HepG2 (cell line): ENCODE measurements around the gene LMOD1. TPM values are rescaled to one million over a fixed set of nuclear protein-coding genes. Genes with fewer than 3 reads are reported as not detected.

Source experiments
- FOXK2 ChIP-seq: fragments of 450-650 bp; IDR thresholded peaks from 2 replicates; pipeline ENCODE4 v1.6.1; 2016
- FOXO1 ChIP-seq: sonication (generic); formaldehyde crosslinking; IDR thresholded peaks from 2 replicates; pipeline ENCODE4 v1.4.0; 2020; ENCODE audit warnings: missing genetic modification reagents
- GLMP ChIP-seq: sonication (generic); formaldehyde crosslinking; IDR thresholded peaks from 2 replicates; pipeline ENCODE4 v1.9.0; 2021; ENCODE audit warnings: missing genetic modification reagents, mild to moderate bottlenecking, borderline replicate concordance
- HES4 ChIP-seq: sonication (generic); formaldehyde crosslinking; IDR thresholded peaks from 2 replicates; pipeline ENCODE4 v1.9.0; 2021; ENCODE audit warnings: mild to moderate bottlenecking, missing genetic modification reagents, borderline replicate concordance
- ISL2 ChIP-seq: sonication (generic); formaldehyde crosslinking; IDR thresholded peaks from 2 replicates; pipeline ENCODE4 v1.5.0; 2020; ENCODE audit warnings: missing genetic modification reagents
- KDM5A ChIP-seq: fragments of 200-600 bp; sonication (generic); IDR thresholded peaks from 2 replicates; pipeline ENCODE4 v1.7.0; 2018; ENCODE audit warnings: antibody characterized with exemption, mild to moderate bottlenecking, low read length, borderline replicate concordance
- MEIS1 ChIP-seq: sonication (generic); formaldehyde crosslinking; IDR thresholded peaks from 2 replicates; pipeline ENCODE4 v1.9.0; 2021; ENCODE audit warnings: mild to moderate bottlenecking, missing genetic modification reagents, moderate library complexity, borderline replicate concordance
- MEIS2 ChIP-seq: sonication (generic); formaldehyde crosslinking; IDR thresholded peaks from 2 replicates; pipeline ENCODE4 v1.9.0; 2021; ENCODE audit warnings: mild to moderate bottlenecking, missing genetic modification reagents
- RXRB ChIP-seq: IDR thresholded peaks from 2 replicates; pipeline ENCODE4 v1.6.1; 2016; ENCODE audit warnings: borderline replicate concordance, missing genetic modification reagents, missing compliant biosample characterization
- SP4 ChIP-seq: sonication (generic); formaldehyde crosslinking; IDR thresholded peaks from 2 replicates; pipeline ENCODE4 v1.8.1; 2023; ENCODE audit warnings: mild to moderate bottlenecking, missing genetic modification reagents
- ZIK1 ChIP-seq: sonication (generic); formaldehyde crosslinking; IDR thresholded peaks from 2 replicates; pipeline ENCODE4 v1.5.0; 2020; ENCODE audit warnings: mild to moderate bottlenecking, low read depth, missing genetic modification reagents, borderline replicate concordance
- ZMYM2 ChIP-seq: sonication (generic); formaldehyde crosslinking; IDR thresholded peaks from 2 replicates; pipeline ENCODE4 v1.8.0; 2022; ENCODE audit warnings: mild to moderate bottlenecking, missing genetic modification reagents
- ZMYM4 ChIP-seq: sonication (generic); formaldehyde crosslinking; IDR thresholded peaks from 2 replicates; pipeline ENCODE4 v1.8.1; 2023; ENCODE audit warnings: mild to moderate bottlenecking, missing genetic modification reagents
- ZNF564 ChIP-seq: sonication (generic); formaldehyde crosslinking; IDR thresholded peaks from 2 replicates; pipeline ENCODE4 v1.8.1; 2023; ENCODE audit warnings: mild to moderate bottlenecking, missing genetic modification reagents
- ZNF614 ChIP-seq: IDR thresholded peaks from 2 replicates; pipeline ENCODE4 v1.6.1; 2018; ENCODE audit warnings: missing biosample characterization, missing genetic modification reagents, inconsistent platforms, borderline replicate concordance
- ZNF776 ChIP-seq: sonication (generic); formaldehyde crosslinking; IDR thresholded peaks from 2 replicates; pipeline ENCODE4 v1.4.0; 2020; ENCODE audit warnings: mild to moderate bottlenecking, missing genetic modification reagents
- ZNF781 ChIP-seq: sonication (generic); formaldehyde crosslinking; IDR thresholded peaks from 2 replicates; pipeline ENCODE4 v1.5.1; 2020; ENCODE audit warnings: borderline replicate concordance, mild to moderate bottlenecking, missing genetic modification reagents; ENCODE audit errors: not compliant biosample characterization
- ZNF878 ChIP-seq: sonication (generic); formaldehyde crosslinking; IDR thresholded peaks from 2 replicates; pipeline ENCODE4 v1.8.1; 2023; ENCODE audit warnings: mild to moderate bottlenecking, missing genetic modification reagents, moderate library complexity
- ZNF879 ChIP-seq: sonication (generic); formaldehyde crosslinking; IDR thresholded peaks from 2 replicates; pipeline ENCODE4 v1.8.1; 2023; ENCODE audit warnings: missing genetic modification reagents
- ZSCAN22 ChIP-seq: sonication (generic); formaldehyde crosslinking; IDR thresholded peaks from 2 replicates; pipeline ENCODE4 v1.4.0; 2020; ENCODE audit warnings: mild to moderate bottlenecking, missing genetic modification reagents
- polyA plus RNA-seq, 8 experiments: library from polyadenylated mRNA; depleted of rRNA in 3 of 8; stranded (reverse) in 7 of 8; unstranded in 1 of 8; fragments of >200 nt; fragmentation: Illumina TruSeq in 4 of 8; extraction: Trizol in 4 of 8; gene quantifications; 2 replicates each; pipeline versions ENCODE4 v1.2.1 to v1.2.3, GENCODE V29; 2011 to 2016; ENCODE audit warnings: low read depth in 4 of 8, missing spikeins in 1 of 8, mixed read lengths in 1 of 8; ENCODE audit not compliant: insufficient read depth in 1 of 8
- total RNA-seq, 5 experiments: library from RNA; depleted of rRNA; stranded (reverse); fragments of >200 nt; fragmentation: Illumina TruSeq; extraction: Trizol; gene quantifications; 2 replicates each; pipeline ENCODE4 v1.2.3, GENCODE V29; 2016; ENCODE audit warnings: low read depth in 1 of 5
- TF ChIP-seq, protein P1 (sequence below): sonication (generic); formaldehyde crosslinking; IDR thresholded peaks from one replicate; pipeline ENCODE4 v1.5.1; 2020; ENCODE audit warnings: mild to moderate bottlenecking, missing genetic modification reagents; ENCODE audit errors: not compliant biosample characterization

LMOD1 gene
- total and polyA plus RNA-seq, 2 of the 13 experiments (the other 11 are each of a cell fraction or from before 2014, with no cell fraction given): not detected

- TF ChIP-seq ZMYM2 (peak; percentile 69; the same call in 1 of the 2 replicates), GLMP (CRISPR knock-in tag) (no peak), ISL2 (CRISPR knock-in tag) (0 out of 2 replicates have a peak, but pooled peaks have one; percentile 52), ZNF781 (CRISPR knock-in tag) (peak; percentile 81), ZIK1 (CRISPR knock-in tag) (no peak; the same call in 1 of the 2 replicates), MEIS1 (peak; percentile 88; the same call in 1 of the 2 replicates), ZSCAN22 (CRISPR knock-in tag) (no peak), MEIS2 (CRISPR knock-in tag) (0 out of 2 replicates have a peak, but pooled peaks have one; percentile 50), ZMYM4 (CRISPR knock-in tag) (peak; percentile 90), RXRB (CRISPR knock-in tag) (peak; percentile 80), ZNF879 (CRISPR knock-in tag) (0 out of 2 replicates have a peak, but pooled peaks have one; percentile 75), ZNF564 (CRISPR knock-in tag) (no peak), ZNF878 (peak; percentile 60; the same call in 1 of the 2 replicates), FOXK2 (no peak), KDM5A (peak; percentile 80), HES4 (CRISPR knock-in tag) (peak; percentile 33; the same call in 1 of the 2 replicates), SP4 (peak; percentile 96), FOXO1 (CRISPR knock-in tag) (peak; percentile 12; the same call in 1 of the 2 replicates), ZNF776 (CRISPR knock-in tag) (0 out of 2 replicates have a peak, but pooled peaks have one; percentile 70), ZNF614 (CRISPR knock-in tag) (no peak)
- TF ChIP-seq, protein P1, sequence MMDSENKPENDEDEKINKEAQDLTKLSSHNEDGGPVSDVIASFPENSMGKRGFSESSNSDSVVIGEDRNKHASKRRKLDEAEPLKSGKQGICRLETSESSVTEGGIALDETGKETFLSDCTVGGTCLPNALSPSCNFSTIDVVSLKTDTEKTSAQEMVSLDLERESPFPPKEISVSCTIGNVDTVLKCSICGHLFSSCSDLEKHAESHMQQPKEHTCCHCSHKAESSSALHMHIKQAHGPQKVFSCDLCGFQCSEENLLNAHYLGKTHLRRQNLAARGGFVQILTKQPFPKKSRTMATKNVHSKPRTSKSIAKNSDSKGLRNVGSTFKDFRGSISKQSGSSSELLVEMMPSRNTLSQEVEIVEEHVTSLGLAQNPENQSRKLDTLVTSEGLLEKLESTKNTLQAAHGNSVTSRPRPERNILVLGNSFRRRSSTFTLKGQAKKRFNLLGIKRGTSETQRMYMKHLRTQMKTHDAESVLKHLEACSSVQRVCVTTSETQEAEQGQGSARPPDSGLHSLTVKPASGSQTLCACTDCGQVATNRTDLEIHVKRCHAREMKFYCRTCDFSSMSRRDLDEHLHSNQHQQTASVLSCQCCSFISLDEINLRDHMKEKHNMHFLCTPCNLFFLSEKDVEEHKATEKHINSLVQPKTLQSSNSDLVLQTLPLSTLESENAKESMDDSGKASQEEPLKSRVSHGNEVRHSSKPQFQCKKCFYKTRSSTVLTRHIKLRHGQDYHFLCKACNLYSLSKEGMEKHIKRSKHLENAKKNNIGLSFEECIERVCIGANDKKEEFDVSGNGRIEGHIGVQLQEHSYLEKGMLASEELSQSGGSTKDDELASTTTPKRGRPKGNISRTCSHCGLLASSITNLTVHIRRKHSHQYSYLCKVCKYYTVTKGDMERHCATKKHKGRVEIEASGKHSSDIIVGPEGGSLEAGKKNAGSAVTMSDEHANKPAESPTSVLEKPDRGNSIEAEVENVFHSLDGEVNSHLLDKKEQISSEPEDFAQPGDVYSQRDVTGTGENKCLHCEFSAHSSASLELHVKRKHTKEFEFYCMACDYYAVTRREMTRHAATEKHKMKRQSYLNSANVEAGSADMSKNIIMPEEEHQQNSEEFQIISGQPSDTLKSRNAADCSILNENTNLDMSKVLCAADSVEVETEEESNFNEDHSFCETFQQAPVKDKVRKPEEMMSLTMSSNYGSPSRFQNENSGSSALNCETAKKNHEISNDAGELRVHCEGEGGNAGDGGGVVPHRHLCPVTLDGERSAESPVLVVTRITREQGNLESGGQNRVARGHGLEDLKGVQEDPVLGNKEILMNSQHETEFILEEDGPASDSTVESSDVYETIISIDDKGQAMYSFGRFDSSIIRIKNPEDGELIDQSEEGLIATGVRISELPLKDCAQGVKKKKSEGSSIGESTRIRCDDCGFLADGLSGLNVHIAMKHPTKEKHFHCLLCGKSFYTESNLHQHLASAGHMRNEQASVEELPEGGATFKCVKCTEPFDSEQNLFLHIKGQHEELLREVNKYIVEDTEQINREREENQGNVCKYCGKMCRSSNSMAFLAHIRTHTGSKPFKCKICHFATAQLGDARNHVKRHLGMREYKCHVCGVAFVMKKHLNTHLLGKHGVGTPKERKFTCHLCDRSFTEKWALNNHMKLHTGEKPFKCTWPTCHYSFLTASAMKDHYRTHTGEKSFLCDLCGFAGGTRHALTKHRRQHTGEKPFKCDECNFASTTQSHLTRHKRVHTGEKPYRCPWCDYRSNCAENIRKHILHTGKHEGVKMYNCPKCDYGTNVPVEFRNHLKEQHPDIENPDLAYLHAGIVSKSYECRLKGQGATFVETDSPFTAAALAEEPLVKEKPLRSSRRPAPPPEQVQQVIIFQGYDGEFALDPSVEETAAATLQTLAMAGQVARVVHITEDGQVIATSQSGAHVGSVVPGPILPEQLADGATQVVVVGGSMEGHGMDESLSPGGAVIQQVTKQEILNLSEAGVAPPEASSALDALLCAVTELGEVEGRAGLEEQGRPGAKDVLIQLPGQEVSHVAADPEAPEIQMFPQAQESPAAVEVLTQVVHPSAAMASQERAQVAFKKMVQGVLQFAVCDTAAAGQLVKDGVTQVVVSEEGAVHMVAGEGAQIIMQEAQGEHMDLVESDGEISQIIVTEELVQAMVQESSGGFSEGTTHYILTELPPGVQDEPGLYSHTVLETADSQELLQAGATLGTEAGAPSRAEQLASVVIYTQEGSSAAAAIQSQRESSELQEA: peak; percentile 90
Observed at GRCh38 chr1:201955009-201955728, 8.8 kb upstream of the LMOD1 start, which contains the start of gene TIMM17A (continued).
